Measurements from ENCODE around the gene IGFBP5.

- TF ChIP-seq POLR2A (IDR thresholded peaks at IDR 0.05), result no peak
- no peak for TF ChIP-seq CTCF (IDR thresholded peaks at IDR 0.05)
These were observed 37.4 kb downstream of the IGFBP5 start for GRCh38 chr2:216657980-216658379.

Measured in sigmoid colon (tissue), 3 donors.